ENCODE results near the gene MOB2. TPM values are rescaled to one million over a fixed set of nuclear protein-coding genes. Genes with fewer than 3 reads are reported as not detected.
A peak's percentile ranks its signal among the peaks of the same experiment; 100 is the strongest.

Gene MOB2
- total RNA-seq, 1 experiment from 2014 or later = 22.7 TPM

DNA sequence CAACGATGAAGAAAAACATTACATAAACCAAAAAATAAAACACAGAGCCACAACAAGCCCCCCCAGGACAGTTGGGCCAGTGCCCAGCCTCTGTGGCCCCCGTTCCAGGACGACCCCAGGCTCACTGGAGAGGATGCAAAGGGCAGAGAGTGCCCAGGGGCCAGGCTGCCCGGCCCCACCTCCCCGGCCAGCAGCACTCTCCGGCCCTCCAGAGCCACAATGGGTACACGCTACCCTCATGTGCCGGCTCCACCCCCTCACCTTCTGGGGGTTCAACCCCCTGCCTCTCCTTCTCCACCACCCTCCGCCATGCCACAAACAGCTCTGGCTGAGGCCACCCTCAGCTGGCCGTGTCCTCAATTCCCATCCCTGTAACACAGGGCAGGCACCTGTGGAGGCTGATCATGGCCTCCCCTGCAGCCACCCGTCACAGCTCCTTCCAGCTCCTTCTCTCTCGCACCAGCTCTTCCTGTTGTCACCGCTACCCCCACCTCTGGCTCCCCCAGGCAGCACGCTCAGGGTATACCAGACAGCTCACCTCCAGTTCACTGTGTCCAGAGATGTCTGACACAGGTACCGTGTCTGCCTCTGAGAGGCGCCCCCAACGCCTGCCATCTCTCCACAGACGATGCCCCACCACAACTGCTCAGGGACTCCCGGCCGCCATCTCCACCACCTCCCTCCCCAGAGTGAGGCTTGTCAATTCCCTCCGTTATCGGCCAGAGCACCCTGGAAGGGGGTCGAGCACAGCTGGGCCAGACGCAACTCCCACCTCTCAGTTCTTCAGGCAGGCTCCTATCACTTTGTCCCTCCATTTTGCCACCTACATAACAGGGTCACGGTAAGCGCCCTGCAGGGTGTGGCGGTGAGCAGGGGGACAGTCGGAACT is 30.8 kb upstream of the MOB2 start:
- H3K9me3 Mint-ChIP-seq = no peaks in the 10 kb centered on the region
- H3K9ac ChIP-seq (ENCODE audit: extremely low read depth, insufficient read length, low read length) = no peak overlapping the region
- no peak for DNase-seq
- no CpG with 5 or more reads among the region's 28 CpGs for WGBS (ENCODE audit: extremely low coverage, insufficient read length, low lambda C conversion rate)
- H3K27me3 Mint-ChIP-seq (ENCODE audit: low read depth) = no peaks in the 10 kb centered on the region; the same call in 1 of the 2 replicates
- peaks cover 2% of the 10 kb centered on the region for H3K79me1 ChIP-seq (ENCODE audit: insufficient read depth, low read depth, low read length, poor library complexity, severe bottlenecking)
- H2BK12ac ChIP-seq (ENCODE audit: insufficient read length, low read depth, low read length) = no peak overlapping the region
- H3K36me3 Mint-ChIP-seq (ENCODE audit: insufficient read depth in 1 of 3, low read depth in 3 of 3) = no peaks in the 10 kb centered on the region
- no peak overlapping the region for H3K14ac ChIP-seq (ENCODE audit: insufficient read depth, low read length)
- H4K91ac ChIP-seq (ENCODE audit: insufficient read length, low read depth, low read length) = no peak overlapping the region
- H3K4ac ChIP-seq (ENCODE audit: low read depth, low read length) = no peak overlapping the region
- no peak overlapping the region for H2BK5ac ChIP-seq (ENCODE audit: insufficient read length, low read length)
- H3T11ph ChIP-seq (ENCODE audit: low read length) = no peak overlapping the region
- H3K18ac ChIP-seq (ENCODE audit: insufficient read length, low read depth, low read length) = no peak overlapping the region
- H2BK20ac ChIP-seq (ENCODE audit: low read depth, low read length, poor library complexity, severe bottlenecking) = no peak overlapping the region
- peaks cover 16 to 39% of the 10 kb centered on the region in 2 experiments for H3K4me1 Mint-ChIP-seq
- H2AK5ac ChIP-seq (ENCODE audit: insufficient read length, low read length) = no peak overlapping the region
- H3K23ac ChIP-seq (ENCODE audit: insufficient read length, low read depth, low read length) = no peak overlapping the region
- no peak overlapping the region for H4K5ac ChIP-seq (ENCODE audit: insufficient read length, low read depth, low read length)
- peak overlapping the region in 2 of 3 experiments; percentile 8 to 79; a peak in 5 of 7 replicates for H3K27ac Mint-ChIP-seq
- H3K4me1 ChIP-seq (ENCODE audit: insufficient read depth, low read length) = peaks cover 3% of the 10 kb centered on the region; the same call in 1 of the 2 replicates
- H3K9me3 ChIP-seq (ENCODE audit: control insufficient read depth, low read depth, low read length) = no peaks in the 10 kb centered on the region
- H3K79me2 ChIP-seq (ENCODE audit: insufficient read depth, low read length) = no peaks in the 10 kb centered on the region
- no peak overlapping the region for H4K8ac ChIP-seq (replicated peaks; ENCODE audit: insufficient read length, low read depth, low read length)
- no peak overlapping the region for H3K4me3 Mint-ChIP-seq
- no peak overlapping the region for H2BK15ac ChIP-seq (ENCODE audit: low read depth, low read length)
- TF ChIP-seq, protein P1, sequence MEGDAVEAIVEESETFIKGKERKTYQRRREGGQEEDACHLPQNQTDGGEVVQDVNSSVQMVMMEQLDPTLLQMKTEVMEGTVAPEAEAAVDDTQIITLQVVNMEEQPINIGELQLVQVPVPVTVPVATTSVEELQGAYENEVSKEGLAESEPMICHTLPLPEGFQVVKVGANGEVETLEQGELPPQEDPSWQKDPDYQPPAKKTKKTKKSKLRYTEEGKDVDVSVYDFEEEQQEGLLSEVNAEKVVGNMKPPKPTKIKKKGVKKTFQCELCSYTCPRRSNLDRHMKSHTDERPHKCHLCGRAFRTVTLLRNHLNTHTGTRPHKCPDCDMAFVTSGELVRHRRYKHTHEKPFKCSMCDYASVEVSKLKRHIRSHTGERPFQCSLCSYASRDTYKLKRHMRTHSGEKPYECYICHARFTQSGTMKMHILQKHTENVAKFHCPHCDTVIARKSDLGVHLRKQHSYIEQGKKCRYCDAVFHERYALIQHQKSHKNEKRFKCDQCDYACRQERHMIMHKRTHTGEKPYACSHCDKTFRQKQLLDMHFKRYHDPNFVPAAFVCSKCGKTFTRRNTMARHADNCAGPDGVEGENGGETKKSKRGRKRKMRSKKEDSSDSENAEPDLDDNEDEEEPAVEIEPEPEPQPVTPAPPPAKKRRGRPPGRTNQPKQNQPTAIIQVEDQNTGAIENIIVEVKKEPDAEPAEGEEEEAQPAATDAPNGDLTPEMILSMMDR (conservative IDR thresholded peaks at IDR 0.05) = no peak
- no peaks in the 10 kb centered on the region for H4K20me1 ChIP-seq (ENCODE audit: control insufficient read depth, insufficient read depth, insufficient read length)
- no peak overlapping the region for H3K56ac ChIP-seq (ENCODE audit: insufficient read length, low read depth, low read length)
- no peaks in the 10 kb centered on the region for H3K23me2 ChIP-seq (ENCODE audit: insufficient read length, low read depth, low read length, poor library complexity, severe bottlenecking)
- no peak overlapping the region for H3K27ac ChIP-seq (ENCODE audit: insufficient read length, low read depth, low read length)
- H2BK120ac ChIP-seq (ENCODE audit: low read depth, low read length, poor library complexity, severe bottlenecking) = no peak overlapping the region
- no peaks in the 10 kb centered on the region for H3K27me3 ChIP-seq (ENCODE audit: insufficient read depth, low read length)
- H2AFZ ChIP-seq (ENCODE audit: low read length) = no peak overlapping the region
- H3K4me2 ChIP-seq (ENCODE audit: insufficient read depth, insufficient read length, low read length) = no peak overlapping the region
